H9 (cell line): ENCODE data around the gene RPGRIP1L. TPM values are rescaled to one million over a fixed set of nuclear protein-coding genes. Genes with fewer than 3 reads are reported as not detected.

Experiments
- DNase-seq: peaks from one replicate; pipeline ENCODE4 v3.0.0-alpha.2; 2017
- H2AFZ ChIP-seq: one replicate; pipeline ENCODE4 v1.6.1; 2013; ENCODE audit warnings: mild to moderate bottlenecking, low read length, control low read depth, moderate library complexity
- H2AK5ac ChIP-seq: 2 replicates; pipeline ENCODE4 v1.6.1; 2013; ENCODE audit warnings: low read length, control low read depth, mixed read lengths; ENCODE audit not compliant: insufficient read length
- H2BK120ac ChIP-seq: one replicate; pipeline ENCODE4 v1.6.1; 2013; ENCODE audit warnings: low read depth, mild to moderate bottlenecking, low read length, control low read depth, inconsistent platforms; ENCODE audit not compliant: poor library complexity, severe bottlenecking
- H2BK12ac ChIP-seq: 2 replicates; pipeline ENCODE4 v1.6.1; 2013; ENCODE audit warnings: low read length, control low read depth, mixed read lengths, low read depth; ENCODE audit not compliant: insufficient read length
- H2BK15ac ChIP-seq: 2 replicates; pipeline ENCODE4 v1.6.1; 2013; ENCODE audit warnings: low read depth, low read length, control low read depth
- H2BK20ac ChIP-seq: one replicate; pipeline ENCODE4 v1.6.1; 2013; ENCODE audit warnings: low read depth, mild to moderate bottlenecking, low read length, control low read depth, inconsistent platforms; ENCODE audit not compliant: poor library complexity, severe bottlenecking
- H2BK5ac ChIP-seq: 2 replicates; pipeline ENCODE4 v1.6.1; 2013; ENCODE audit warnings: low read length, control low read depth, mixed read lengths; ENCODE audit not compliant: insufficient read length
- H3K14ac ChIP-seq: 2 replicates; pipeline ENCODE4 v1.6.1; 2013; ENCODE audit warnings: low read length, control low read depth; ENCODE audit not compliant: insufficient read depth
- H3K18ac ChIP-seq: 2 replicates; pipeline ENCODE4 v1.6.1; 2013; ENCODE audit warnings: low read depth, mild to moderate bottlenecking, mixed read lengths, low read length, control low read depth; ENCODE audit not compliant: insufficient read length
- H3K23ac ChIP-seq: 2 replicates; pipeline ENCODE4 v1.6.1; 2013; ENCODE audit warnings: low read length, control low read depth, mixed read lengths, low read depth; ENCODE audit not compliant: insufficient read length
- H3K23me2 ChIP-seq: 2 replicates; pipeline ENCODE4 v1.6.1; 2013; ENCODE audit warnings: low read depth, mild to moderate bottlenecking, mixed read lengths, low read length, control low read depth; ENCODE audit not compliant: insufficient read length, poor library complexity, severe bottlenecking
- H3K27ac ChIP-seq: 2 replicates; pipeline ENCODE4 v1.5.1; 2013; ENCODE audit warnings: low read length, control low read depth, mixed read lengths, low read depth; ENCODE audit not compliant: insufficient read length
- H3K27me3 ChIP-seq: 2 replicates; pipeline ENCODE4 v1.6.1; 2013; ENCODE audit warnings: low read length, control low read depth, inconsistent platforms; ENCODE audit not compliant: insufficient read depth
- H3K4ac ChIP-seq: 2 replicates; pipeline ENCODE4 v1.6.1; 2013; ENCODE audit warnings: low read depth, mild to moderate bottlenecking, control low read depth, inconsistent platforms, low read length, moderate library complexity
- H3K4me1 ChIP-seq: 2 replicates; pipeline ENCODE4 v1.6.1; 2013; ENCODE audit warnings: low read length, control low read depth, inconsistent platforms; ENCODE audit not compliant: insufficient read depth
- H3K4me2 ChIP-seq: 2 replicates; pipeline ENCODE4 v1.6.1; 2013; ENCODE audit warnings: low read length, control low read depth, mixed read lengths; ENCODE audit not compliant: insufficient read length, insufficient read depth
- H3K56ac ChIP-seq: 2 replicates; pipeline ENCODE4 v1.6.1; 2013; ENCODE audit warnings: low read depth, mild to moderate bottlenecking, mixed read lengths, low read length, control low read depth; ENCODE audit not compliant: insufficient read length
- H3K79me1 ChIP-seq: 2 replicates; pipeline ENCODE4 v1.6.1; 2013; ENCODE audit warnings: low read depth, mild to moderate bottlenecking, moderate library complexity, low read length, control low read depth, inconsistent platforms; ENCODE audit not compliant: insufficient read depth, poor library complexity, severe bottlenecking
- H3K79me2 ChIP-seq: 2 replicates; pipeline ENCODE4 v1.6.1; 2013; ENCODE audit warnings: low read length, control low read depth, inconsistent platforms; ENCODE audit not compliant: insufficient read depth
- H3K9ac ChIP-seq: 2 replicates; pipeline ENCODE4 v1.6.1; 2013; ENCODE audit warnings: low read length, control low read depth, mixed read lengths; ENCODE audit not compliant: insufficient read length; ENCODE audit errors: extremely low read depth
- H3K9me3 ChIP-seq: one replicate; pipeline ENCODE4 v1.6.1; 2013; ENCODE audit warnings: low read depth, low read length, inconsistent platforms; ENCODE audit not compliant: control insufficient read depth
- H3T11ph ChIP-seq: one replicate; pipeline ENCODE4 v1.6.1; 2013; ENCODE audit warnings: mild to moderate bottlenecking, low read length, control low read depth, inconsistent platforms
- H4K20me1 ChIP-seq: one replicate; pipeline ENCODE4 v1.6.1; 2013; ENCODE audit not compliant: control insufficient read depth, insufficient read length, insufficient read depth
- H4K5ac ChIP-seq: 2 replicates; pipeline ENCODE4 v1.6.1; 2013; ENCODE audit warnings: low read depth, mild to moderate bottlenecking, mixed read lengths, low read length, control low read depth; ENCODE audit not compliant: insufficient read length
- H4K8ac ChIP-seq: replicated peaks from 2 replicates; pipeline ENCODE4 v1.6.1; 2013; ENCODE audit warnings: low read length, control low read depth, mixed read lengths, low read depth; ENCODE audit not compliant: insufficient read length
- H4K91ac ChIP-seq: 2 replicates; pipeline ENCODE4 v1.6.1; 2013; ENCODE audit warnings: low read depth, mild to moderate bottlenecking, moderate library complexity, mixed read lengths, low read length, control low read depth; ENCODE audit not compliant: insufficient read length
- H3K27ac Mint-ChIP-seq, 3 experiments: 2 replicates in 2 of 3; 3 replicates in 1 of 3; pipeline ENCODE4 v1.8.0; 2020 to 2021; ENCODE audit warnings: mixed read lengths in 3 of 3, mild to moderate bottlenecking in 1 of 3, moderate library complexity in 1 of 3
- H3K27me3 Mint-ChIP-seq: 2 replicates; pipeline ENCODE4 v1.8.0; 2021; ENCODE audit warnings: low read depth, mild to moderate bottlenecking, moderate library complexity, mixed read lengths
- H3K36me3 Mint-ChIP-seq, 3 experiments: 2 replicates in 2 of 3; 3 replicates in 1 of 3; pipeline ENCODE4 v1.8.0; 2020 to 2021; ENCODE audit warnings: low read depth in 3 of 3, mixed read lengths in 3 of 3; ENCODE audit not compliant: insufficient read depth in 1 of 3
- H3K4me1 Mint-ChIP-seq, 2 experiments: 2 replicates each; pipeline ENCODE4 v1.8.0; 2020; ENCODE audit warnings: mixed read lengths in 2 of 2
- H3K4me3 Mint-ChIP-seq, 2 experiments: 2 replicates in 1 of 2; 3 replicates in 1 of 2; pipeline ENCODE4 v1.8.0; 2020 to 2021; ENCODE audit warnings: mild to moderate bottlenecking in 2 of 2, mixed read lengths in 2 of 2, moderate library complexity in 1 of 2
- H3K9me3 Mint-ChIP-seq, 2 experiments: 2 replicates in 1 of 2; 3 replicates in 1 of 2; pipeline ENCODE4 v1.8.0; 2020; ENCODE audit warnings: mild to moderate bottlenecking in 2 of 2, mixed read lengths in 2 of 2, moderate library complexity in 1 of 2
- CTCF ChIP-seq: fragments of 200-600 bp; sonication (generic); conservative IDR thresholded peaks from 3 replicates; pipeline ENCODE4 v1.8.0; 2021; ENCODE audit warnings: antibody characterized with exemption, mild to moderate bottlenecking
- total RNA-seq: library from RNA; stranded (reverse); gene quantifications from 2 replicates; pipeline ENCODE4 v1.2.1, GENCODE V29; 2021

Gene RPGRIP1L
- total RNA-seq, 1 experiment from 2014 or later = 11.7 TPM

GRCh38 chr16:53678756-53679343 is 24.8 kb downstream of the RPGRIP1L start:
- no peak overlapping the region for H3K56ac ChIP-seq
- no peak overlapping the region for H3K4me2 ChIP-seq
- H3K4me3 Mint-ChIP-seq = no peak overlapping the region
- H4K5ac ChIP-seq = no peak overlapping the region
- H3K4ac ChIP-seq = no peak overlapping the region
- no peak overlapping the region for H3K27ac Mint-ChIP-seq
- no peak overlapping the region for H2BK5ac ChIP-seq
- no peak overlapping the region for H2BK12ac ChIP-seq
- peaks cover 0 to 8% (median 4%) of the 10 kb centered on the region in 3 experiments; a peak in 4 of 7 replicates for H3K36me3 Mint-ChIP-seq
- no peaks in the 10 kb centered on the region for H3K9me3 Mint-ChIP-seq
- H3K79me2 ChIP-seq = no peaks in the 10 kb centered on the region
- H3K9me3 ChIP-seq = no peaks in the 10 kb centered on the region
- H3K23me2 ChIP-seq = no peaks in the 10 kb centered on the region
- no peaks in the 10 kb centered on the region; the same call in 1 of the 2 replicates for H3K4me1 ChIP-seq
- H3K27me3 ChIP-seq = no peaks in the 10 kb centered on the region
- H2AK5ac ChIP-seq = no peak overlapping the region
- no peak overlapping the region for H4K8ac ChIP-seq
- H3K27ac ChIP-seq = no peak overlapping the region
- DNase-seq = no peak
- no peak overlapping the region for H2BK15ac ChIP-seq
- no peak for TF ChIP-seq CTCF
- no peak overlapping the region for H3K14ac ChIP-seq
- H4K91ac ChIP-seq = no peak overlapping the region
- no peak overlapping the region for H3K9ac ChIP-seq
- no peak overlapping the region for H2BK120ac ChIP-seq
- H3K18ac ChIP-seq = no peak overlapping the region
- H3K4me1 Mint-ChIP-seq = peaks cover 0 to 2% of the 10 kb centered on the region in 2 experiments; a peak in 1 of 4 replicates
- no peaks in the 10 kb centered on the region for H3K27me3 Mint-ChIP-seq
- H2AFZ ChIP-seq = no peak overlapping the region
- H3T11ph ChIP-seq = no peak overlapping the region
- no peak overlapping the region for H2BK20ac ChIP-seq
- no peaks in the 10 kb centered on the region for H3K79me1 ChIP-seq
- H3K23ac ChIP-seq = no peak overlapping the region
- H4K20me1 ChIP-seq = no peaks in the 10 kb centered on the region
